Activated CD4-positive, alpha-beta T cell treated with anti-CD3 and anti-CD28 coated beads for 48 hours (primary cell): ENCODE results near the gene JAG2.
A peak's percentile ranks its signal among the peaks of the same experiment; 100 is the strongest.

ENCODE experiments used
- DNase-seq: peaks from one replicate; pipeline ENCODE4 v3.0.0-alpha.2; 2020

Gene JAG2

GRCh38 chr14:105181549-105182295 is 13.1 kb upstream of the JAG2 start:
- DNase-seq = no peak

GRCh38 chr14:105180592-105181548 is 12.3 kb upstream of the JAG2 start, which contains the start of gene NUDT14:
TSS of gene NUDT14 (minus strand) at chr14:105181312. CDS start at chr14:105181209, 103 bp downstream.
- DNase-seq = peak; percentile 88

- DNase-seq = no peak
Measured at GRCh38 chr14:105179191-105179590, 10.6 kb upstream of the JAG2 start.

GRCh38 chr14:105178868-105179140 is 10.2 kb upstream of the JAG2 start:
- DNase-seq = no peak

GRCh38 chr14:105178069-105178867 is 9.7 kb upstream of the JAG2 start:
- DNase-seq = no peak

GRCh38 chr14:105177082-105177481 is 8.5 kb upstream of the JAG2 start:
- no peak for DNase-seq

- DNase-seq = no peak
Measured at GRCh38 chr14:105176513-105176912, 7.9 kb upstream of the JAG2 start.

- DNase-seq = peak; percentile 43
Measured at GRCh38 chr14:105173901-105174894, 5.6 kb upstream of the JAG2 start.

- DNase-seq = no peak
Measured at GRCh38 chr14:105173145-105173544, 4.6 kb upstream of the JAG2 start.

- no peak for DNase-seq
Measured at GRCh38 chr14:105172476-105172875, 3.9 kb upstream of the JAG2 start.

GRCh38 chr14:105171004-105171673 is 2.6 kb upstream of the JAG2 start:
- DNase-seq = no peak

- DNase-seq = no peak
Measured at GRCh38 chr14:105169776-105170655, 1.4 kb upstream of the JAG2 start.

GRCh38 chr14:105168979-105169507 is 467 bp upstream of the JAG2 start:
- peak; percentile 57 for DNase-seq

GRCh38 chr14:105168093-105168420 is 519 bp downstream of the JAG2 start:
- DNase-seq = no peak

- peak; percentile 32 for DNase-seq
Measured at GRCh38 chr14:105167303-105168092, 1.1 kb downstream of the JAG2 start.

- DNase-seq = no peak
Measured at GRCh38 chr14:105166571-105167302, 1.8 kb downstream of the JAG2 start.

GRCh38 chr14:105165761-105166485 is 2.7 kb downstream of the JAG2 start:
- no peak for DNase-seq
